WERI-Rb-1 (cell line): Measurements from ENCODE around the gene RAPH1.
"Not testable (repeated sequence)": the region's sequence is repeated elsewhere in the genome, so short reads cannot be mapped to it uniquely, and the experiment has no call there.

Source experiments
- DNase-seq: peaks from one replicate; pipeline ENCODE4 v3.0.0-alpha.2; 2020
- H3K27ac ChIP-seq: fragments of 250-450 bp; sonication (Bioruptor Pico); 2 replicates; pipeline ENCODE4 v1.5.1; 2020; ENCODE audit warnings: mild to moderate bottlenecking, moderate library complexity
- H3K27me3 ChIP-seq: fragments of 250-450 bp; sonication (Bioruptor Pico); 2 replicates; pipeline ENCODE4 v1.5.1; 2021; ENCODE audit warnings: mild to moderate bottlenecking, low read depth, moderate library complexity; ENCODE audit not compliant: insufficient read depth, severe bottlenecking
- H3K36me3 ChIP-seq: fragments of 250-450 bp; sonication (Bioruptor Pico); 2 replicates; pipeline ENCODE4 v1.5.1; 2020; ENCODE audit warnings: mild to moderate bottlenecking, moderate library complexity
- H3K4me3 ChIP-seq: 2 replicates; pipeline ENCODE4 v1.5.1; 2011; ENCODE audit warnings: low read depth, mild to moderate bottlenecking, control low read depth, low read length
- H3K9me3 ChIP-seq: fragments of 250-450 bp; sonication (Bioruptor Pico); 2 replicates; pipeline ENCODE4 v1.5.1; 2021; ENCODE audit warnings: mild to moderate bottlenecking, moderate library complexity; ENCODE audit not compliant: severe bottlenecking
- CTCF ChIP-seq: IDR thresholded peaks from 2 replicates; pipeline ENCODE4 v1.5.1; 2011; ENCODE audit warnings: low read depth, mild to moderate bottlenecking, control low read depth, inconsistent platforms, low read length

Gene RAPH1

GRCh38 chr2:203432811-203433210 is 102.3 kb downstream of the RAPH1 start:
- Histone ChIP-seq H3K27ac (no peak overlapping the region), H3K4me3 (no peak overlapping the region), H3K27me3 (no peaks in the 10 kb centered on the region), H3K36me3 (no peaks in the 10 kb centered on the region; the same call in none of the 2 replicates), H3K9me3 (no peaks in the 10 kb centered on the region)
- DNase-seq = no peak
- no peak for TF ChIP-seq CTCF

GRCh38 chr2:203431391-203432185 is 103.5 kb downstream of the RAPH1 start:
- no peak for DNase-seq
- H3K27me3 ChIP-seq = no peaks in the 10 kb centered on the region
- H3K36me3 ChIP-seq = peaks cover 9% of the 10 kb centered on the region
- H3K27ac ChIP-seq = no peak overlapping the region
- TF ChIP-seq CTCF = no peak
- no peaks in the 10 kb centered on the region for H3K9me3 ChIP-seq
- H3K4me3 ChIP-seq = no peak overlapping the region

- H3K9me3 ChIP-seq, H3K27ac ChIP-seq, H3K36me3 ChIP-seq, DNase-seq, H3K4me3 ChIP-seq, H3K27me3 ChIP-seq: not testable (repeated sequence)
Observed at GRCh38 chr2:203429643-203430042, 105.5 kb downstream of the RAPH1 start.

- Histone ChIP-seq H3K27me3 (no peaks in the 10 kb centered on the region), H3K27ac (no peak overlapping the region), H3K4me3 (no peak overlapping the region), H3K36me3 (peaks cover 14% of the 10 kb centered on the region), H3K9me3 (no peaks in the 10 kb centered on the region)
- DNase-seq = no peak
- no peak for TF ChIP-seq CTCF
Observed at GRCh38 chr2:203427061-203427460, 108.0 kb downstream of the RAPH1 start.

GRCh38 chr2:203418271-203418670 is 116.8 kb downstream of the RAPH1 start:
- H3K4me3 ChIP-seq = no peak overlapping the region
- DNase-seq = no peak
- TF ChIP-seq CTCF = no peak
- H3K27me3 ChIP-seq = no peaks in the 10 kb centered on the region
- H3K9me3 ChIP-seq = no peaks in the 10 kb centered on the region
- no peak overlapping the region for H3K27ac ChIP-seq
- peaks cover 37% of the 10 kb centered on the region for H3K36me3 ChIP-seq

- Histone ChIP-seq H3K27ac (no peak overlapping the region), H3K36me3 (peaks cover 42% of the 10 kb centered on the region)
- TF ChIP-seq CTCF = no peak
Observed at GRCh38 chr2:203413796-203414195, 121.3 kb downstream of the RAPH1 start.

More at GRCh38 chr2:203413796-203414195, 121.3 kb downstream of the RAPH1 start:
- H3K27me3 ChIP-seq = no peaks in the 10 kb centered on the region
- no peak overlapping the region for H3K4me3 ChIP-seq
- no peak for DNase-seq
- no peaks in the 10 kb centered on the region for H3K9me3 ChIP-seq
